GM04504 (cell line): ENCODE measurements around the gene ABCC10.
"Not testable (repeated sequence)": the region's sequence is repeated elsewhere in the genome, so short reads cannot be mapped to it uniquely, and the experiment has no call there.

Experiments
- DNase-seq: peaks from one replicate; pipeline ENCODE4 v3.0.0-alpha.2; 2012; ENCODE audit warnings: low read depth

The ABCC10 gene

DNA sequence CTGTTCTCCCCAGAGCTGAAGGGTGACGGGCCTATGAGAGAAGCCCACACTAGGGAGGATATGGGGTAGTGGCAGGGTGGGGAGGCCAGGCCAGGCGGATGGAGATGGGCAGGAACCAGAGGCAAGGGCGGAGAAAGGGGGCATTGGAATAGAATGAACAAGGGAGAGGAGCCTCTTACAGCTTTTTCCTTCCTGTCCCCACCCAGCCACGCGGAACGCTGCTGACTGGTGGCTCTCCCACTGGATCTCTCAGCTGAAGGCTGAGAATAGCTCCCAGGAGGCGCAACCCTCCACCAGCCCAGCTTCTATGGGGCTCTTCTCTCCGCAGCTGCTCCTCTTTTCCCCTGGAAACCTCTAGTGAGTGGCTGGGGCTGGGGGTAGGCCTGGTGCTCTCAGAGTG lies 17.2 kb downstream of the ABCC10 start:
- DNase-seq = no peak

DNA sequence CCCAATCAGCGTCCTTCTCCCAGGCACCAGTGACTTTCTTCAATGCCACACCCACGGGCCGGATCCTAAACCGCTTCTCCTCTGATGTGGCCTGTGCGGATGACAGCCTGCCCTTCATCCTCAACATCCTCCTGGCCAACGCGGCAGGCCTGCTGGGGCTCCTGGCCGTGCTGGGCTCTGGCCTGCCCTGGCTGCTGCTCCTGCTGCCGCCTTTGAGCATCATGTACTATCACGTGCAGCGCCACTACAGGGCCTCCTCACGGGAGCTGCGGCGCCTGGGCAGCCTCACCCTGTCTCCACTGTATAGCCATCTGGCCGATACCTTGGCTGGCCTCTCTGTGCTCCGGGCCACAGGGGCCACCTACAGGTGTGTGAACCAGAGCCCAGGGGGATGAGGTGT lies 18.2 kb downstream of the ABCC10 start:
- no peak for DNase-seq

DNA sequence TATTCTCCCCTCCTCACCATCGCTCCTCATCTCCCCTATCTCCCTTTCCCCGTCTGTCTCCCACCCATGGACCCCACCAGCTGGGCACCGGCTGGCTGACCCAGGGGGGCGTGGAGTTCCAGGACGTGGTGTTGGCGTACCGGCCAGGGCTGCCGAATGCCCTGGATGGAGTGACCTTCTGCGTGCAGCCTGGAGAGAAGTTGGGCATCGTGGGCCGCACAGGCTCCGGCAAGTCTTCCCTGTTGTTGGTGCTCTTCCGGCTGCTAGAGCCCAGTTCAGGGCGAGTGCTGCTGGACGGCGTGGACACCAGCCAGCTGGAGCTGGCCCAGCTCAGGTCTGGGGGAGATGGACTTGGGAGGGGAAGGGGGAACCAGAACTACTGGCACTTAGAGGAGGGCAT lies 20.3 kb downstream of the ABCC10 start:
- DNase-seq = no peak

DNA sequence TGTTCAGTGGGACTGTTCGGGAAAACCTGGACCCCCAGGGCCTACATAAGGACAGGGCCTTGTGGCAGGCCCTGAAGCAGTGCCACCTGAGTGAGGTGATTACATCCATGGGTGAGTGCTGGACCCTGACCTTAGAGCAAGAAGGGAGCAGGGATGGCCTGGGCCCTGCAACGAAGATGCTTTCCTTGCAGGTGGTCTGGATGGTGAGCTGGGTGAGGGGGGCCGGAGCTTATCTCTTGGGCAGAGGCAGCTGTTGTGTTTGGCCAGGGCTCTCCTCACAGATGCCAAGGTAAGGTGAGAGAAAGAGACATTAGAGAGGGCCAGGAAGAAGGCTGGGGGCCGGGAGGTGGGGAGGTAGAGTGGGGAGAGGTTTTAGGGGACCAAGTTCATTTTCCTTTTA lies 21.6 kb downstream of the ABCC10 start:
- no peak for DNase-seq

DNA sequence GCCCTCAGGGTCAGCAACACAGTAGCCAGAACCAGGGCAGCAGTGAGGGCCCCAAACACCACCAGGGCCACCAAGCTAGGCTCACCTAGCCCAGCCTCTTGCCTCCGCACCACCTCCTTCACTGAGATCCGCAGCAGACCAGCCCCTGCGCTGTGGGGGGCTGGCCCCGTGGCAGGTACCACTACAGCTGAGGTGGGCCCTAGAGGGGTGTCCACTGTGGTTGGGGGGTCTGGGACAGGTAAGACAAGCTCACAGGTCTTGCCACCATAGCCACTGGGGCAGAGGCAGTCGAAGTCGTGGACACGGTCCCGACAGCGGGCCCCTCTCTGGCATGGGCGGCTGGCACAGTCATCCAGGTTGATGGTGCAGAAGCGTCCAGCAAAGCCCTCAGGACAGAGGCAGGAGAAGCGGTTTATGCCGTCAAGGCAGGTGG lies 23.4 kb downstream of the ABCC10 start:
- DNase-seq = no peak

DNA sequence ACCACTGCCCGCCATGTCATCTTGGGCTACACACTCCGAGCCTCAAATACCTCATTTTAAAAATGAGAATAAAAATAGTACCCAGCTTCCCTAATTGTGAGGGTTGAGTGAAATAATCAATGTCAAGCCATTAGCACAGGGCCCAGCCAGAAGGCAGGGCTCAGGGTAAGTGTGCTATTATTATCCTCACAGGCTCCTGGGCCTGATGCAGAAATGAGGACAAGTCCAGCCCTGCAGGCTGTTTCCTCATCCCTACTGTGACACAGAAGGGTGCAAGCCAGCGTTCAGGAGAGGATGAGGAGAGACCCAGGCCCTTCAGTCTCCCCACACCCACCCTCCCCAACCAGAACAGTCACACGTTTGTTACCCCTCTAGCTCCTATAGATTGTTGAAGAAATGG lies 24.0 kb downstream of the ABCC10 start:
- no peak for DNase-seq

DNA sequence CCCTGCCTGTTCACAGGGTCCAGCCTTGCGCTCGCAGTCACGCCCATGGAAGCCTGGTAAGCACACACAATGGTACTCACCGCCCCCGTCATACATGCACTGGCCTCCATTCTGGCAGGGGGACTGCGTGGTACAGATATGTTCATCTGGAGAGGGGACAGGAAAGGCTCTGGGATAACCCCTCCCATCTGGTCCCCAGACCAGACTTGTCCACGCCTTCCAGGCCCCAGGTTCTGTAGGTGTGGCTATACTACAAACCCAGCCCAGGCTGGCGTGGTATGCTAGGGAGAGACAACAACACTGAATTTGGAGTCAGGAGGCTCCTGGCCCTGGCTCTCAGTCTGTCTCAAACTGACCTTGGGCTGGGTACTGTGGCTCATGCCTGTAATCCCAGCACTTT lies 24.6 kb downstream of the ABCC10 start:
- DNase-seq = no peak

DNA sequence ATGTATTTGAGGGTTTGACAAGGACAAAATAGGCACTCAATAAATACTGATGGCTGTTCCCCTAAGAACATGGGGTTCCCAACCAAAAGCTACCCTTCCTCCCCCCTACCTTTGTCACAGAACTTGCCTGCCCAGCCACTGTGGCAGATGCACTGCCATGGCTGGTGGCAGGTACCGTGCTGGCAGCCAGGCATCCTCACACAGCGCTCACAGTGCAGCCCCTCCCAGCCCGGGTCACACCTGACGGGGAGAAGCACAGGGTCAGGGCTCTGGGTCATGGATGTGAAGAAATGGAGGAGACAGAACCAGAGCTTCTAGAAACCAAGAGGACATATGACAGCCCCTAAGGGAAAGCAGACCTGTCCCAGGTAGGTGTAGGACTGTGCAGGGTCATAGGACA lies 25.6 kb downstream of the ABCC10 start:
- no peak for DNase-seq

DNA sequence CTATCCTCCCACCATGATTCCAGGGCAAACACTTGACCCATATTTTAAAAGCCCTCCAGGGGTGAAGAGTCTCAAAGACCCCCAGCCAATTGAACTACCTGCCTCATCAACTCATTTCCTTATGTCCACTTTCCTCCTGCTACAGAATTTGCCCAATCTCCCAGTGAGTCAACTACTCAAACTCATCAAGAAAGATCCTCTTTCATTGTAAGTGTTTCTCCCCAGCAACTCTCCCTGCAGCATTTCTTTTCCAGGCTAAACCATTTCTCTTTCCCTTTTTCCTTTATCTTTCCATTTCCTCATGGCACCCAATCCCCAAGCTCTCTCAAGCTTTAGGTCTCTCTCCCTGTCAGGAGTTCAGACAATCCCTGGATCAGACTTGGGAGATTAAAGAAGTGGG lies 26.5 kb downstream of the ABCC10 start:
- DNase-seq = no peak

DNA sequence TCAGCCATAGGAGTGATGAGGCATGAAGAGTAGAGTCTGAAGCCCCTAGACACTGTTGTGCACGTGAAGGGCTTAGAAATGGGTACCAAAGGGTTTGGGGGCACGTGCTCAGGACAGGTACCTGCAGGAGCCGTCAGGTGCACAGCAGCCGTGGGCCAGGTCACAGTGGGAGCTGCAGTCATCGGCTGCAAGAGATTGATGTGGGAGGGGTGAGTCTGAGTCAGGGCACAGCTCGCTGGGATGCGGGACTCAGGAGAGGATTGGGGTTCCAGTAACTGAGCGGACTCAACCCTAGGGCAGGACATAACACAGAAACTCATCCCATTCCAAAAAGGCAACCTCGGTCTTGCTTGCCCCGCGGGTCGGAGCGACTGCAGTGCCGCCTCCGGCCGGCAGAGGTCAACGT lies 27.0 kb downstream of the ABCC10 start:
- DNase-seq = no peak

DNA sequence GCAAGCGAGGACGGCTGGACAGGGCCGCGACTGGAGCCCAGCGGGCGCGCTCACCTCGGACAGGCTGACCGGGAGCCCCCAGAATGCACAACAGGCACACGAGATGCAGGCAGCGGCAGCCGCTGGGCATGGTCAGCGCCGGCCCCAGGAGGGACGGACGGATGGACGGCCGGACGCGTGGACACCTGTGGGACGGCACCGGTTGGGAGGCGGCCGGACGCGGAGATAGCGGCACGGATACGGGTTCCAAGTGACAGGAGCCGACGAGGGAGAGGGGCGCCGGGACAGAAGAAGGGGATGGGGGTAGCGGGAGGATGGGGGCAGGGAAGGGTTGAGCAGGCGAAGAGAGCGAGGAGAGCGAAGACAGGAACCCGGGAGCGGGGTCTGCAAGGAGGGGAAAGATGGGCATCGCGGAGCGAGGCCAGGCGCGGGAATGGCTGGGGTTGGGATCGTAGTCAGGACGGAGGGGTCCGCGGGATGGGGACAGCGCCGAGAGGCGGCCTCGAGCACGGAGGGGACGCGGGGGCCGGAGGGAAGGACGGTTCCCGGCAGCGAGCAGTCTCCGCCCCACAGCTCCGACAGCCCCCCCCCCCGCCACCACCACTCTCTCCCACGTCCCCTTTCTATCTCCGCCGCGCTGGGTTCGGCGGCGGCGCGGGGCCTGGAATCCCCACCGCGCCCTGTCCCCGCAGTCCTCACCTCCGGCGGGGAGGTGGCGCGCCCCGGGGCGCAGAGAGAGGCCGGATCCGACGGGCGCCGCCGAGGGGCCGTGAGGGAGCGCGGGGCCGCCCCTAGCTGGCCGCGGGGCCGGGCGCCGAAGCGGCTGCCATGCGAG lies 27.6 kb downstream of the ABCC10 start:
- peak; percentile 55 for DNase-seq

DNA sequence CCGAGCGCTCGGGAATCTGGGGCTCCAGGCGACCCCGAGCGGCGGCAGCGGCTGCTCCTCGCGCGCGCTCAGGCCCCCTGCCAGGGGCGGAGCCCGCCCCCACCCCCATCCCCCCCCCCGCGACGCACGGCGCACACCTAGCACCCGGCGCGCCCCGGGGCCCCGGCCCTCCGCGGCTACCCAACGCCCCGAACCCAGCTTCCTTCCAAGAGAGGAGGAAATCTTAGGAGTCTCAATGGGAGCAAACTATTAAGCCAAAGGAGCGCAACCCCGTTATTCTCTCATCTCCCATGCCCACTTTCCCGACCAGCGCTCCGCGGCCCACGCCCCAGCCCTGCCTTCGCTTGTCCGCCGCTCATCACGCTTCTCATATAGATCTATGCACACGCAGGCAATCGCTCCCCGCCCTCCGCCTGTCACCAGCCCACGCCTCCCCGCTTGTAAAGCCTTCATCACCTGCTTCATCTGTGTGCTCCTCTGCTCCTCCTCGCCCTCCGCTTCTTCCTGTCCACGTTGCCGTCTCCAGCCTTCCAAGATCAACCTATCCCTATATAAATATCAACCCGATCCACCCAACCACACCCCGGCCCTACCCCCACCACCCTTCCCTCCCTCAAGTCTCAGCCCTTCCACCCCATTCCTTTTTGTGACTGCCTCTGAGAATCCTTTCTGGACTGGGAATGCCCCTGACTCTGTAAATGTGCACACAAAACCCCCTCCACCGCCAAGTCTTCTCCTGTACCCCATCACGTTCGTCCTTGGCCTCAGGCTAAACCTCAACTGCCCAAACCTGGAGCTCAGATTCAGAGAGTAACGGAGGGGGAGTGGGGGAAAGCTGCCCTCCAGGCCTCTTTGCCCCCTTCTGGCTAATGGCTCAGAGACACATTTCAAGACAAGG lies 28.4 kb downstream of the ABCC10 start, which contains the start of gene DLK2:
DLK2 (minus strand) TSS at position 18 of the 898 bp plus-strand sequence. CDS start 723 bp downstream, outside the sequence.
- DNase-seq = no peak

DNA sequence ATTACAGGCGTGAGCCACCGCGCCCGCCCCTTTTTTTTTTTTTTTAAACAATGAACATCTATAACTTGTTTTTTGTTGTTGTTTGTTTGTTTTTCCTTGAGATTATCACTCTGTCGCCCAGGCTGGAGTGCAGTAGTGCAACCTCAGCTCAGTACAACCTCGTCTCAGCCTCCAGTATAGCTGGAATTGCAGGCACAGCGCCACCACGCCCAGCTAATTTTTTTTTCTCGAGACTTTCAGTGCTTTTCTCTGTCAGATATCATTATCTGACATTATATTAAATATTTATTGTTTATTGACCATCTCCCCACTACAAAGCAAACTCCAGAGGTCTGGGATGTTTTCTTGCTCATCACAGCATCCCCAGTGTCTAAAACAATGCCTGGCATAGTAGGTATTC lies 30.3 kb downstream of the ABCC10 start:
- DNase-seq = no peak

DNA sequence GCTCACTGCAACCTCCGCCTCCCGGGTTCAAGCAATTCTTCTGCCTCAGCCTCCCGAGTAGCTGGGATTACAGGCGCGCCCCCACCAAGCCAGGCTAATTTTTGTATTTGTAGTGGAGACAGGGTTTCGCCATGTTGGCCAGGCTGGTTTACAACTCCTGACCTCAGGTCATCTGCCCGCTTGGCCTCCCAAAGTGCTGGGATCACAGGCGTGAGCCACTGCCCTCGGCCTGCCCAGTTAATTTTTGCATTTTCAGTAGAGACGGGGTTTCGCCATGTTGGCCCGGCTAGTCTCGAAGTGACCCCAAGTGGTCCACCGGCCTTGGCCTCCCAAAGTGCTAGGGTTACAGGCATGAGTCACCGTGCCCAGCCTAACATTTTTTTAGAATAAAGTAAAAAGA lies 30.8 kb downstream of the ABCC10 start:
- DNase-seq = not testable (repeated sequence)

DNA sequence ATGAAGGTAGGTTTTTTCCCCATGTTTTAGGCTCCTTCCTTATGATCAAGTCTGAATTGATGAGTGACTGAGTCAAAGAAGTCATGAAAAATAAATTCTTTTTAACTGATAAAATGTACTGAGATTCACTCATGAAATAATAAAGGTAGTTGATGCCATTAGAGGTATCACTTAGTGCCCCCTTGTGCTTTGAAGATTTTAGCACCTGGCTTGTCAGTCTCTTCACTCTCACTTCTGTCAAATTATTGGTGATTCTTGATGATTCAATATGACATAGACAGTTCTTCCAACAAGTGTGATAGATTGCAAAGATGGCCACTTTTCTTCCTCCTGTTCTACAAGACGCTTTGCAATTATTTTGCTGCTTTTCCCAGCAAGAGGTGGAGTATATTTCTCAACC lies 32.2 kb downstream of the ABCC10 start:
- no peak for DNase-seq

DNA sequence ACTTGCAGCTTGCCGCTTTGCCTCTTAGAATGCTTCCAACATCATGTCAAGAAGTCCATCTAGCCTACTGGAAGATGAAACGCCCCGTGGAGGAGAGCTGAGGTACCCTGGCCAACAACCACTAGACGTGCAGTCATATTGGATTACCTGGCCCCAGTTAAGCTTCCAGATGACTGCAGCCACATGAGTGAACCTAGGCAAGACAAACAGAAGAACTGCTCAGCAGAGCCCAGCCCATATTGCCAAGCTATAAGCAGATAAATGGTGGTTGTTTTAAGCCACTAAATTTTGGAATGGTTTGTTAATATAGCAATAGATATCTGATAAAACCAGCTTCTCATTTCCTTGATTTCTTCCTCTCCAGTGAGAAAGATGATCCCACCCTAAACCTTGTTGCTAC lies 32.7 kb downstream of the ABCC10 start:
- no peak for DNase-seq

DNA sequence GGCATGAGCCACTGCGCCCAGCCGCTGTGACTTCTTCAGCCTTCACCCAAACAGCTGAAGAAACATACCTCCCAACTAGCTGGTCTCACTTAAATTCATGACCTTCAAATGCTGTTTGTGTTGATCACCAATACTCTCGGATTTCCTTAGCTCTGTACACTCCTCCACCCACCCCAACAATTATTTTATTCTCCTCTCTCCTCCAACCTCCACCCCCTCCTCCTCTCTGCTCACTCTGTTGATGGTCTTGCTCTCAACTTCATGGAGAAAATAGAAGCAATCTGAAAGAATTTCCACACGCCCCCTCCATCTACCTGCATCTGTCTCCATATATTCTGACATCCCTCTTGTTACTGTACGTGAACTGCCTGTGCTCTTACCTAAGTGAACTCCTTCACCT lies 34.6 kb downstream of the ABCC10 start:
- DNase-seq = no peak

DNA sequence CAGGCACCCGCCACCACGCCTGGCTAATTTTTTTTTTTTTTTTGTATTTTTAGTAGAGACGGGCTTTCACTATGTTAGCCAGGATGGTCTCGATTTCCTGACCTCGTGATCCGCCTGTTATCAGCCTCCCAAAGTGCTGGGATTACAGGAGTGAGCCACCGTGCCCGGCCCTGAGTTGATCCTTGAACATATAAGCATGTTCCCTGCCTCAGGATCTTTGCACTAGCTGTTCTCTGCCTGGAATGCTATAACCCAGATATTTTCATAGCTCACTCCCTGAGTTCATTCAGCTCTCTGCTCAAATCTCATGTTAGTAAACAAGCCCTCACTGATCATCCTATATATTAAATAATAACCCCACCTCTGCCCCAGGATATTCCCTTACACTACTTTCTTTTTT lies 37.0 kb downstream of the ABCC10 start:
- no peak for DNase-seq

DNA sequence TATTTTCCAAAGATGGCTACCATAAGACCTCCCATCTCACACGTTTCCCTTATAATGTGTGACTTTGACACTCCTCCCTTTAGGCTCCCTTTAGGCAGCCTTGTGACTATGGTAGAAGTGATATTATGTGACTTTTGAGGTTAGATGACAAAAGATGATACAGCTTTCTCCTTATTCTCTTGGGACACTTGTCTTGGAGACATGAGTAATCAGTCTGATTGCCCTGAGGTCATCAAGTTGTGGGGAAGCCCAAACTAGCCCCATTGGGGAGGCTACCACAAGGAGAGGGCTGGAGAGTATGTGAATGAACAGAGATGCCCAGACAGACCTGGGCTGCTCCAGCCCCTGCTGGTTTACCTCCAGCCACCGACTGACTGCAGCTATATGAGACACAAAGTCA lies 38.6 kb downstream of the ABCC10 start:
- DNase-seq = no peak

DNA sequence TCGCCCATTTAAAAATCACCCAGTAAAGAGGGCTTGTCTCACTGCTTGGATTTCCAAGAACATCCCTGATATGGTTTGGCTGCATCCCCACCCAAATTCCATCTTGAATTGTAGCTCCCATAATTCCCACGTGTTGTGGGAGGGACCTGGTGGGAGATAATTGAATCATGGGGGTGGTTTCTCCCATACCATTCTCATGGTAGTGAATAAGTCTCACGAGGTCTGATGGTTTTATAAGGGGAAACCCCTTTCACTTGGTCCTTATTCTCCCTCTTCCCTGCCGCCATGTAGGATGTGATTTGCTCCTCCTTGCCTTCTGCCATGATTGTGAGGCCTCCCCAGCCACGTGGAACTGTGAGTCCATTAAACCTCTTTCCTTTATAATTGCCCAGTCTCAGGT lies 39.9 kb downstream of the ABCC10 start:
- not testable (repeated sequence) for DNase-seq

DNA sequence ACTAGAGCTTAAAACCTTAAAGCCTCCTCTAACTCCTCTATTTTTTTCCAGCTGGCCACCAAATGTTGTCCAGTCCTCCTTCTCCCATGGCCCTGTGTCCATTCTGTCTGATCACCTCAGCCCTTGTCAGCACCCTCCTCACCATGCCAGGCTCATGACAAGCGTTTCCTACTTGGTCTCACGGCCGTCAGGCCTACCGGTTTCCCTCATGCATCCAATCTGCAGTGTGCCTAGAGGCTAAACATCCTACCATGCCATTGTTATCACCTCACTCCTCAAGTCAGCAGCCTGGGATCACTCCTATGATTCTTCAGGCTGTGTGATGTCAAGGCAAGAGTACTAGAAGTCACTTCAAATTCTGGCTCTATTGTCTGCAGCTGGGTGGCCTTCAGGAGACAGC lies 40.4 kb downstream of the ABCC10 start:
- DNase-seq = no peak

DNA sequence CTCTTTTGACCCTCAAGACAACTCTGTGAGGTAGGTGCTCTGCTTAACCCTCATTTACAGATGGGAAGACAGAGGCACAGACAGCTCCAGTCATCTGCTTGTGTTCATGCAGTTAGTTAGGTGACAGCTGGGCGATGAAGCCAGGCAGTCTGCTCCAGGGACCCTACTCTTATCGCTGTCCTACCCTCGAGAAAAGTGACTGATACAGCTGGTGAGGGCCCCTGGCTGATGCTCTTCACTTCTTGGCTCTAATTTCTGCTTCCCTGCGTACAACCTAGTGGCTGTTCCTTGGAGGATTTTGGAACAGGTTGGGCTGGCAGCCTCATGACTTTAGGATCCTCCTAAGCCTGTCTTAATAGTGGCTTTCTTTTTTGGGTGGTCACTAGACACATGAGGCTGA lies 40.9 kb downstream of the ABCC10 start:
- no peak for DNase-seq
